CD4-positive, alpha-beta T cell treated with Interferon alpha-2 for 1 hour (primary cell): ENCODE measurements around the gene RNF208.

Experiments used
- DNase-seq, 2 donors: peaks; one replicate each; pipeline ENCODE4 v3.0.0-alpha.2; 2020 to 2022

RNF208 gene

GRCh38 chr9:137226338-137227053 is 4.5 kb upstream of the RNF208 start:
- DNase-seq: no peak

GRCh38 chr9:137225699-137226331 is 3.8 kb upstream of the RNF208 start:
- no peak for DNase-seq

- no peak for DNase-seq
Measured at GRCh38 chr9:137224830-137225694, 3.0 kb upstream of the RNF208 start, which contains the start of gene CYSRT1. TSS of gene CYSRT1 (plus strand) at chr9:137225174. CDS start at chr9:137225622, 448 bp downstream.

- peak; percentile 99 to 100 for DNase-seq
Measured at GRCh38 chr9:137223078-137223970, 1.3 kb upstream of the RNF208 start.

- no peak for DNase-seq
Measured at GRCh38 chr9:137221506-137222111, 431 bp downstream of the RNF208 start.

GRCh38 chr9:137221095-137221505 is 940 bp downstream of the RNF208 start:
- DNase-seq: no peak

GRCh38 chr9:137220317-137221094 is 1.5 kb downstream of the RNF208 start:
- DNase-seq: no peak

GRCh38 chr9:137219757-137220316 is 2.2 kb downstream of the RNF208 start:
- no peak for DNase-seq

- DNase-seq: no peak
Measured at GRCh38 chr9:137218754-137219271, 3.2 kb downstream of the RNF208 start.

GRCh38 chr9:137218212-137218753 is 3.8 kb downstream of the RNF208 start:
- DNase-seq: no peak

- no peak for DNase-seq
Measured at GRCh38 chr9:137217276-137218211, 4.5 kb downstream of the RNF208 start.

- DNase-seq: no peak
Measured at GRCh38 chr9:137216188-137216965, 5.7 kb downstream of the RNF208 start.

GRCh38 chr9:137215196-137215986 is 6.6 kb downstream of the RNF208 start:
- no peak for DNase-seq

GRCh38 chr9:137214620-137215019 is 7.4 kb downstream of the RNF208 start:
- no peak for DNase-seq

GRCh38 chr9:137213160-137214060 is 8.6 kb downstream of the RNF208 start:
- no peak for DNase-seq

GRCh38 chr9:137212520-137212919 is 9.5 kb downstream of the RNF208 start:
- DNase-seq: no peak
